ENCODE measurements around the gene NTM.

- peak; percentile 28 for TF ChIP-seq CTCF (IDR thresholded peaks at IDR 0.05; ENCODE audit: poor library complexity)
- no peak for TF ChIP-seq EZH2phosphoT487 (IDR thresholded peaks at IDR 0.05; ENCODE audit: low read depth, severe bottlenecking, unreplicated experiment)
Observed at GRCh38 chr11:132158091-132158490, 787.7 kb downstream of the NTM start.

Measured in hepatocyte (in vitro differentiated cells).